NT2/D1 (cell line): ENCODE data around the gene FTCD.

Experiments used
- SUZ12 ChIP-seq: IDR thresholded peaks from 2 replicates; pipeline ENCODE4 v1.6.1; 2011; ENCODE audit not compliant: insufficient read length, insufficient read depth; ENCODE audit errors: extremely low read depth
- YY1 ChIP-seq: IDR thresholded peaks from 2 replicates; pipeline ENCODE4 v1.6.1; 2011; ENCODE audit not compliant: insufficient read length, insufficient read depth

GRCh38 chr21:46151261-46151988 is 4.0 kb downstream of the FTCD start:
- TF ChIP-seq SUZ12 (no peak), YY1 (no peak)
